Tibial nerve (tissue), 4 donors: ENCODE measurements around the gene PMIS2.

Experiments used
- CTCF ChIP-seq, 5 experiments: fragments of 200-600 bp in 3 of 5; fragments of 450-650 bp in 2 of 5; sonication (generic) in 3 of 5; IDR thresholded peaks; one replicate each; pipeline ENCODE4 v1.5.1; 2016 to 2019; ENCODE audit warnings: antibody characterized with exemption in 5 of 5, mild to moderate bottlenecking in 3 of 5, moderate library complexity in 2 of 5
- EP300 ChIP-seq, 2 donors: sonication (generic); formaldehyde crosslinking; IDR thresholded peaks; one replicate each; pipeline ENCODE4 v1.6.1; 2017; ENCODE audit warnings: antibody characterized with exemption in 2 of 2, mild to moderate bottlenecking in 1 of 2
- POLR2A ChIP-seq, 2 donors: fragments of 450-650 bp; IDR thresholded peaks; one replicate each; pipeline ENCODE4 v1.6.1; 2017; ENCODE audit warnings: antibody characterized with exemption in 2 of 2, mild to moderate bottlenecking in 2 of 2, moderate library complexity in 2 of 2

DNA sequence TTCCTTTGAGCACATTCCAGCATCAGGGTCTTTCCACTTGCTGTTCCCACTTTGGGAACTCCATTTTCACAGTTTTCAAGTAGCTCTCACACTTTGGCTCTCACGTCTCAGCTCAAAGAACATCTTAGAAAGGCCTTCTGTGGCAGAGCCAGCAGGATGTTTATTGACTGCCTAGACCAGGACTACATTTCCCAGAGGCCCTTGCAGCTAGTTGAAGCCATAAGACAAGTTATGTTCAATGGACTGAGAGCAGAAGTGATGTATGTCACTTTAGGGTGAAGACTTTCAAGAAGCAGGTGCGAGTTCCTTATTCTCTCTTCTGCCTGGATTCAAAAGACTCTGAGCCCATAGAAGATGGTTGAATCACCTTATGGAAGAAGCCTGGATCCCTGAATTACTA is 22.3 kb downstream of the PMIS2 start:
- no peak for TF ChIP-seq CTCF (IDR thresholded peaks at IDR 0.05)
- no peak for TF ChIP-seq POLR2A (IDR thresholded peaks at IDR 0.05)
- TF ChIP-seq EP300 (IDR thresholded peaks at IDR 0.05), result no peak
